Stomach (tissue), 9 donors: Measurements from ENCODE around the gene FUZ. TPM values are rescaled to one million over a fixed set of nuclear protein-coding genes. Genes with fewer than 3 reads are reported as not detected.

ENCODE experiments used
- DNase-seq, 2 donors: peaks; one replicate each; pipeline versions ENCODE4 v3.0.0 to v3.0.0-alpha.2; 2013 to 2019
- H3K27ac ChIP-seq, 5 donors: fragments of 200-600 bp in 4 of 5; sonication (generic) in 4 of 5; one replicate each; pipeline ENCODE4 v1.5.1; 2013 to 2019; ENCODE audit warnings: mild to moderate bottlenecking in 1 of 5, moderate library complexity in 1 of 5
- H3K27me3 ChIP-seq, 3 donors: fragments of 200-600 bp; sonication (generic); one replicate each; pipeline ENCODE4 v1.5.1; 2017 to 2019; ENCODE audit warnings: mixed run types in 1 of 3
- H3K36me3 ChIP-seq, 4 donors: fragments of 200-600 bp; sonication (generic); 1 replicate in 3 of 4; 2 replicates in 1 of 4; pipeline ENCODE4 v1.5.1; 2016 to 2019
- H3K4me1 ChIP-seq, 4 donors: fragments of 200-600 bp; sonication (generic); one replicate each; pipeline ENCODE4 v1.5.1; 2016 to 2019
- H3K4me3 ChIP-seq, 4 donors: fragments of 200-600 bp; sonication (generic) in 3 of 4; one replicate each; pipeline ENCODE4 v1.5.1; 2016 to 2019; ENCODE audit warnings: mild to moderate bottlenecking in 1 of 4
- H3K9me3 ChIP-seq, 4 donors: fragments of 200-600 bp; sonication (generic); one replicate each; pipeline ENCODE4 v1.5.1; 2016 to 2019
- EP300 ChIP-seq: sonication (generic); formaldehyde crosslinking; IDR thresholded peaks from one replicate; pipeline ENCODE4 v1.6.1; 2017; ENCODE audit warnings: antibody characterized with exemption
- POLR2A ChIP-seq, 4 donors: fragments of 450-650 bp; IDR thresholded peaks; one replicate each; pipeline ENCODE4 v1.6.1; 2016; ENCODE audit warnings: antibody characterized with exemption in 4 of 4, control low read depth in 2 of 4, mild to moderate bottlenecking in 1 of 4, moderate library complexity in 1 of 4
- POLR2AphosphoS5 ChIP-seq, 3 donors: sonication (generic); formaldehyde crosslinking; IDR thresholded peaks; one replicate each; pipeline ENCODE4 v1.6.1; 2016; ENCODE audit warnings: antibody characterized with exemption in 3 of 3
- WGBS, 5 donors: extraction: QIAGEN DNeasy Blood & Tissue Kit in 3 of 5; methylation state at CpG; one replicate each; pipeline versions ENCODE4 v1.1.5 to v1.1.7; 2013 to 2018; 5-methylcytosine and 5-hydroxymethylcytosine counted together
- intact Hi-C: fragments of 100-400 bp; cut with DNase I; formaldehyde crosslinking; loops from one replicate; pipeline ENCODE4 v1.15.1; 2023; ENCODE audit warnings: low total_unique reads
- polyA plus RNA-seq, 3 donors: library from polyadenylated mRNA; stranded (reverse); fragments of 200-250 nt; gene quantifications; one replicate each; pipeline ENCODE4 v1.2.3, GENCODE V29; 2013
- total RNA-seq, 5 donors: library from RNA; depleted of rRNA; stranded (reverse); fragments of >200 nt; gene quantifications; one replicate each; pipeline versions ENCODE4 v1.1.0 to v1.2.3, GENCODE V29; 2014 to 2016
- TF ChIP-seq, protein P1 (sequence below), 7 experiments: fragments of 450-650 bp in 4 of 7; fragments of 200-600 bp in 3 of 7; sonication (generic) in 3 of 7; IDR thresholded peaks; one replicate each; pipeline ENCODE4 v1.5.1; 2016 to 2019; ENCODE audit warnings: antibody characterized with exemption in 7 of 7, control low read depth in 2 of 7, mild to moderate bottlenecking in 1 of 7
- donor health status: healthy with polysubstance abuse.
- donor health status: Bipolar disorder and iron deficiency.
- donor health status: healthy.

The FUZ gene
- total and polyA plus RNA-seq, 8 donors, result 1.2 to 37.4 (median 15.5) TPM

DNA sequence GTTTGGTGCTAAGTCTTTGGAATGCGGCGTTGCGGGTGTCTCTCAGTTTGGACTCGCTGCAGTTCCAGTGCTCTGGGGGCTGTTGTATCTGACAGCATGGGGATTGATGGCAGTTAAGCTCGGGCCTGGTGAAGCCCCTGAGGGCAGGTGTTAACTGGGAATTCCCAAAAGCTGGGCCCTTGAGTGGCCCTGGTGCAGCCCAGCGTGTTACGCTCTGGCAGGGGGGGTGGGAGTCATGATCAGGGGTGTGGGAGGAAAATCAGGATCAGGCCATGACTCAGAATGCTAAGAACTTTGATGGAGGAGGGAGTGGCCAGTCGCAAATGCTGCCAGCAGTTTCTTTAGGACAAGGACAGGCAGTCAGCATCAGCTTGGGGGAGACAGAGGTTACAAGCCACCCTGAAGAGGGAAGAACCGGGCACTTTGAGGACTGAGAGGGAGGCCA lies 26.7 kb downstream of the FUZ start:
- DNase-seq, result no peak
- intact Hi-C loops, result no loop called here
- no peaks in the 10 kb centered on the region for H3K27me3 ChIP-seq
- H3K36me3 ChIP-seq, result peaks cover 40 to 97% (median 95%) of the 10 kb centered on the region in 4 donors
- H3K9me3 ChIP-seq, result no peaks in the 10 kb centered on the region
- TF ChIP-seq POLR2AphosphoS5 (IDR thresholded peaks at IDR 0.05) (no peak), EP300 (no peak), POLR2A (IDR thresholded peaks at IDR 0.05) (no peak)
- TF ChIP-seq, protein P1, sequence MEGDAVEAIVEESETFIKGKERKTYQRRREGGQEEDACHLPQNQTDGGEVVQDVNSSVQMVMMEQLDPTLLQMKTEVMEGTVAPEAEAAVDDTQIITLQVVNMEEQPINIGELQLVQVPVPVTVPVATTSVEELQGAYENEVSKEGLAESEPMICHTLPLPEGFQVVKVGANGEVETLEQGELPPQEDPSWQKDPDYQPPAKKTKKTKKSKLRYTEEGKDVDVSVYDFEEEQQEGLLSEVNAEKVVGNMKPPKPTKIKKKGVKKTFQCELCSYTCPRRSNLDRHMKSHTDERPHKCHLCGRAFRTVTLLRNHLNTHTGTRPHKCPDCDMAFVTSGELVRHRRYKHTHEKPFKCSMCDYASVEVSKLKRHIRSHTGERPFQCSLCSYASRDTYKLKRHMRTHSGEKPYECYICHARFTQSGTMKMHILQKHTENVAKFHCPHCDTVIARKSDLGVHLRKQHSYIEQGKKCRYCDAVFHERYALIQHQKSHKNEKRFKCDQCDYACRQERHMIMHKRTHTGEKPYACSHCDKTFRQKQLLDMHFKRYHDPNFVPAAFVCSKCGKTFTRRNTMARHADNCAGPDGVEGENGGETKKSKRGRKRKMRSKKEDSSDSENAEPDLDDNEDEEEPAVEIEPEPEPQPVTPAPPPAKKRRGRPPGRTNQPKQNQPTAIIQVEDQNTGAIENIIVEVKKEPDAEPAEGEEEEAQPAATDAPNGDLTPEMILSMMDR (IDR thresholded peaks at IDR 0.05), result no peak
- no peak overlapping the region for H3K4me3 ChIP-seq
- 74 to 81% (median 78%) methylated on average over 9 of the region's 9 CpGs for WGBS, 5 donors
- peak overlapping the region in 1 of 5 donors; percentile 8 for H3K27ac ChIP-seq
- peaks cover 0 to 23% (median 10%) of the 10 kb centered on the region in 4 donors for H3K4me1 ChIP-seq

DNA sequence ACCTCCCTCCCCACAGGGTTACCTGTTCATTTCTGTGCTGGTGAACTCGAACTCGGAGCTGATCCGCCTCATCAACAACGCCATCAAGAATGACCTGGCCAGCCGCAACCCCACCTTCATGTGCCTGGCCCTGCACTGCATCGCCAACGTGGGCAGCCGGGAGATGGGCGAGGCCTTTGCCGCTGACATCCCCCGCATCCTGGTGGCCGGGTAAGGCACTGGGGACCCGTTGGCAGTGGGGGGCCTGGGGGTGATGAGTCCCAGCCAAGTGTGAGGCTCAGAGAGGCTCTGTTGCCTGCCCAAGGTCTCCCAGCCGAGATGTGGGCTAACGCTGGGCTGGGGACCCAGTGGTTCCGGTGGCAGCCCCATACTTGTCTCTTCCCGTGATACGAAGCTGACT lies 30.6 kb downstream of the FUZ start:
- Histone ChIP-seq H3K4me1 (peaks cover 0 to 25% (median 6%) of the 10 kb centered on the region in 4 donors), H3K9me3 (no peaks in the 10 kb centered on the region), H3K4me3 (no peak overlapping the region), H3K27ac (no peak overlapping the region), H3K36me3 (peaks cover 28 to 67% (median 61%) of the 10 kb centered on the region in 4 donors), H3K27me3 (no peaks in the 10 kb centered on the region)
- 94 to 98% (median 96%) methylated on average over 10 to 18 of the region's 18 CpGs for WGBS, 5 donors
- TF ChIP-seq, protein P1 (IDR thresholded peaks at IDR 0.05), result no peak
- TF ChIP-seq POLR2A (IDR thresholded peaks at IDR 0.05), result no peak
- intact Hi-C loops, result no loop called here
- no peak for DNase-seq

DNA sequence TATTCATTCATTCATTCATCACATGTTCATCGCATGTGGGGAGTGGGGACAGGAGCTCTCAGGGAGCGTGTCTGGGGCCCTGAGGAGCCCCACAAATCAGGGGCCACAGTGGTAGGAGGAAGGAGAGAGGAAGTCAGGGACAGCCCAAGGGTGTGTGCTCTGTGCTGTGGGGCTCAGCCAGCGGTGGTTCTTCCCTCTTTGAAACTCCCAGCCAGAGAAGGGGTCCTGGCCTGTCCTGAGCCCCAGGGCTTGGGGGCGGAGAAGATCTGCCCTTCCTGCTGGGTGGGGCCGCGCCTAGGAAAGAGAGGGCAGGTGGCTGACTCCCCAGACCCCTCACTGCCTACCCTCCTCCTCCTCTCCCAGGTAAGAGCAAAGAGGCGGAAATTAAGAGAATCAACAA lies 31.7 kb downstream of the FUZ start:
- intact Hi-C loops, result no loop called here
- no peaks in the 10 kb centered on the region for H3K27me3 ChIP-seq
- TF ChIP-seq POLR2AphosphoS5 (IDR thresholded peaks at IDR 0.05) (no peak), EP300 (no peak), POLR2A (IDR thresholded peaks at IDR 0.05) (no peak)
- TF ChIP-seq, protein P1 (IDR thresholded peaks at IDR 0.05), result no peak
- peaks cover 27 to 58% (median 53%) of the 10 kb centered on the region in 4 donors for H3K36me3 ChIP-seq
- WGBS, 5 donors, result 88 to 97% (median 92%) methylated on average over 5 to 7 of the region's 7 CpGs
- H3K4me3 ChIP-seq, result no peak overlapping the region
- DNase-seq, result no peak
- peaks cover 0 to 19% (median 3%) of the 10 kb centered on the region in 4 donors for H3K4me1 ChIP-seq
- no peak overlapping the region for H3K27ac ChIP-seq
- no peaks in the 10 kb centered on the region for H3K9me3 ChIP-seq

DNA sequence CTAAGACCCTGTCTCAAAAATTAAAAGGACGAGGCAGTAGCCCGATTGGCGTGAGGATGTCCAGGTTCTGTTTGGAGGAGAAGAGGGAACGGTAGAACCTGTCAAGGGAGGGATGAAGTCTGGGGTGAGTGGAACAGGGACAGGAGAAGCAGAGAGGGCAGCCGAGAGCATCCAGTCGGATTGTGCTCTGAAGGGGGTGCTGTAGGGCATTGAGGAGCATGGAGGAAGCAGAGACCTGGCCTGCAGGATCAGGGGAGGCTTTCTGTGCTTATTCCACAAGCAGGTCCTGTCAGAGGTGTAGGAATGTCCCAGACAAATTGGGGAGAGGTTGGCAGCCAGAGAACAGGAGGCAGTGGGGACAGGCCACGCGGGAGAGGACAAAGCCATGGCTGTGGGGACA lies 32.2 kb downstream of the FUZ start:
- intact Hi-C loops, result no loop called here
- Histone ChIP-seq H3K27me3 (no peaks in the 10 kb centered on the region), H3K27ac (no peak overlapping the region), H3K9me3 (no peaks in the 10 kb centered on the region), H3K4me3 (no peak overlapping the region), H3K4me1 (peaks cover 0 to 17% (median under 1%) of the 10 kb centered on the region in 4 donors), H3K36me3 (peaks cover 27 to 58% (median 53%) of the 10 kb centered on the region in 4 donors)
- TF ChIP-seq EP300 (no peak), POLR2AphosphoS5 (IDR thresholded peaks at IDR 0.05) (no peak), POLR2A (IDR thresholded peaks at IDR 0.05) (no peak)
- TF ChIP-seq, protein P1 (IDR thresholded peaks at IDR 0.05), result no peak
- no peak for DNase-seq
- 80 to 92% (median 90%) methylated on average over 8 of the region's 8 CpGs for WGBS, 5 donors
